H9 (cell line): ENCODE measurements around the gene ADCY1. TPM values are rescaled to one million over a fixed set of nuclear protein-coding genes. Genes with fewer than 3 reads are reported as not detected.
A peak's percentile ranks its signal among the peaks of the same experiment; 100 is the strongest.

Source experiments
- DNase-seq: peaks from one replicate; pipeline ENCODE4 v3.0.0-alpha.2; 2017
- H2AFZ ChIP-seq: one replicate; pipeline ENCODE4 v1.6.1; 2013; ENCODE audit warnings: mild to moderate bottlenecking, low read length, control low read depth, moderate library complexity
- H2AK5ac ChIP-seq: 2 replicates; pipeline ENCODE4 v1.6.1; 2013; ENCODE audit warnings: low read length, control low read depth, mixed read lengths; ENCODE audit not compliant: insufficient read length
- H2BK120ac ChIP-seq: one replicate; pipeline ENCODE4 v1.6.1; 2013; ENCODE audit warnings: low read depth, mild to moderate bottlenecking, low read length, control low read depth, inconsistent platforms; ENCODE audit not compliant: poor library complexity, severe bottlenecking
- H2BK12ac ChIP-seq: 2 replicates; pipeline ENCODE4 v1.6.1; 2013; ENCODE audit warnings: low read length, control low read depth, mixed read lengths, low read depth; ENCODE audit not compliant: insufficient read length
- H2BK15ac ChIP-seq: 2 replicates; pipeline ENCODE4 v1.6.1; 2013; ENCODE audit warnings: low read depth, low read length, control low read depth
- H2BK20ac ChIP-seq: one replicate; pipeline ENCODE4 v1.6.1; 2013; ENCODE audit warnings: low read depth, mild to moderate bottlenecking, low read length, control low read depth, inconsistent platforms; ENCODE audit not compliant: poor library complexity, severe bottlenecking
- H2BK5ac ChIP-seq: 2 replicates; pipeline ENCODE4 v1.6.1; 2013; ENCODE audit warnings: low read length, control low read depth, mixed read lengths; ENCODE audit not compliant: insufficient read length
- H3K14ac ChIP-seq: 2 replicates; pipeline ENCODE4 v1.6.1; 2013; ENCODE audit warnings: low read length, control low read depth; ENCODE audit not compliant: insufficient read depth
- H3K18ac ChIP-seq: 2 replicates; pipeline ENCODE4 v1.6.1; 2013; ENCODE audit warnings: low read depth, mild to moderate bottlenecking, mixed read lengths, low read length, control low read depth; ENCODE audit not compliant: insufficient read length
- H3K23ac ChIP-seq: 2 replicates; pipeline ENCODE4 v1.6.1; 2013; ENCODE audit warnings: low read length, control low read depth, mixed read lengths, low read depth; ENCODE audit not compliant: insufficient read length
- H3K23me2 ChIP-seq: 2 replicates; pipeline ENCODE4 v1.6.1; 2013; ENCODE audit warnings: low read depth, mild to moderate bottlenecking, mixed read lengths, low read length, control low read depth; ENCODE audit not compliant: insufficient read length, poor library complexity, severe bottlenecking
- H3K27ac ChIP-seq: 2 replicates; pipeline ENCODE4 v1.5.1; 2013; ENCODE audit warnings: low read length, control low read depth, mixed read lengths, low read depth; ENCODE audit not compliant: insufficient read length
- H3K27me3 ChIP-seq: 2 replicates; pipeline ENCODE4 v1.6.1; 2013; ENCODE audit warnings: low read length, control low read depth, inconsistent platforms; ENCODE audit not compliant: insufficient read depth
- H3K4ac ChIP-seq: 2 replicates; pipeline ENCODE4 v1.6.1; 2013; ENCODE audit warnings: low read depth, mild to moderate bottlenecking, control low read depth, inconsistent platforms, low read length, moderate library complexity
- H3K4me1 ChIP-seq: 2 replicates; pipeline ENCODE4 v1.6.1; 2013; ENCODE audit warnings: low read length, control low read depth, inconsistent platforms; ENCODE audit not compliant: insufficient read depth
- H3K4me2 ChIP-seq: 2 replicates; pipeline ENCODE4 v1.6.1; 2013; ENCODE audit warnings: low read length, control low read depth, mixed read lengths; ENCODE audit not compliant: insufficient read length, insufficient read depth
- H3K56ac ChIP-seq: 2 replicates; pipeline ENCODE4 v1.6.1; 2013; ENCODE audit warnings: low read depth, mild to moderate bottlenecking, mixed read lengths, low read length, control low read depth; ENCODE audit not compliant: insufficient read length
- H3K79me1 ChIP-seq: 2 replicates; pipeline ENCODE4 v1.6.1; 2013; ENCODE audit warnings: low read depth, mild to moderate bottlenecking, moderate library complexity, low read length, control low read depth, inconsistent platforms; ENCODE audit not compliant: insufficient read depth, poor library complexity, severe bottlenecking
- H3K79me2 ChIP-seq: 2 replicates; pipeline ENCODE4 v1.6.1; 2013; ENCODE audit warnings: low read length, control low read depth, inconsistent platforms; ENCODE audit not compliant: insufficient read depth
- H3K9ac ChIP-seq: 2 replicates; pipeline ENCODE4 v1.6.1; 2013; ENCODE audit warnings: low read length, control low read depth, mixed read lengths; ENCODE audit not compliant: insufficient read length; ENCODE audit errors: extremely low read depth
- H3K9me3 ChIP-seq: one replicate; pipeline ENCODE4 v1.6.1; 2013; ENCODE audit warnings: low read depth, low read length, inconsistent platforms; ENCODE audit not compliant: control insufficient read depth
- H3T11ph ChIP-seq: one replicate; pipeline ENCODE4 v1.6.1; 2013; ENCODE audit warnings: mild to moderate bottlenecking, low read length, control low read depth, inconsistent platforms
- H4K20me1 ChIP-seq: one replicate; pipeline ENCODE4 v1.6.1; 2013; ENCODE audit not compliant: control insufficient read depth, insufficient read length, insufficient read depth
- H4K5ac ChIP-seq: 2 replicates; pipeline ENCODE4 v1.6.1; 2013; ENCODE audit warnings: low read depth, mild to moderate bottlenecking, mixed read lengths, low read length, control low read depth; ENCODE audit not compliant: insufficient read length
- H4K8ac ChIP-seq: replicated peaks from 2 replicates; pipeline ENCODE4 v1.6.1; 2013; ENCODE audit warnings: low read length, control low read depth, mixed read lengths, low read depth; ENCODE audit not compliant: insufficient read length
- H4K91ac ChIP-seq: 2 replicates; pipeline ENCODE4 v1.6.1; 2013; ENCODE audit warnings: low read depth, mild to moderate bottlenecking, moderate library complexity, mixed read lengths, low read length, control low read depth; ENCODE audit not compliant: insufficient read length
- H3K27ac Mint-ChIP-seq, 3 experiments: 2 replicates in 2 of 3; 3 replicates in 1 of 3; pipeline ENCODE4 v1.8.0; 2020 to 2021; ENCODE audit warnings: mixed read lengths in 3 of 3, mild to moderate bottlenecking in 1 of 3, moderate library complexity in 1 of 3
- H3K27me3 Mint-ChIP-seq: 2 replicates; pipeline ENCODE4 v1.8.0; 2021; ENCODE audit warnings: low read depth, mild to moderate bottlenecking, moderate library complexity, mixed read lengths
- H3K36me3 Mint-ChIP-seq, 3 experiments: 2 replicates in 2 of 3; 3 replicates in 1 of 3; pipeline ENCODE4 v1.8.0; 2020 to 2021; ENCODE audit warnings: low read depth in 3 of 3, mixed read lengths in 3 of 3; ENCODE audit not compliant: insufficient read depth in 1 of 3
- H3K4me1 Mint-ChIP-seq, 2 experiments: 2 replicates each; pipeline ENCODE4 v1.8.0; 2020; ENCODE audit warnings: mixed read lengths in 2 of 2
- H3K4me3 Mint-ChIP-seq, 2 experiments: 2 replicates in 1 of 2; 3 replicates in 1 of 2; pipeline ENCODE4 v1.8.0; 2020 to 2021; ENCODE audit warnings: mild to moderate bottlenecking in 2 of 2, mixed read lengths in 2 of 2, moderate library complexity in 1 of 2
- H3K9me3 Mint-ChIP-seq, 2 experiments: 2 replicates in 1 of 2; 3 replicates in 1 of 2; pipeline ENCODE4 v1.8.0; 2020; ENCODE audit warnings: mild to moderate bottlenecking in 2 of 2, mixed read lengths in 2 of 2, moderate library complexity in 1 of 2
- CTCF ChIP-seq: fragments of 200-600 bp; sonication (generic); conservative IDR thresholded peaks from 3 replicates; pipeline ENCODE4 v1.8.0; 2021; ENCODE audit warnings: antibody characterized with exemption, mild to moderate bottlenecking
- WGBS: extraction: QIAGEN DNeasy Blood & Tissue Kit; methylation state at CpG from one replicate; pipeline ENCODE4 v1.1.7; 2013; ENCODE audit warnings: missing lambda C conversion rate, low lambda C conversion rate, mixed read lengths; ENCODE audit not compliant: insufficient read length; ENCODE audit errors: extremely low coverage; 5-methylcytosine and 5-hydroxymethylcytosine counted together
- total RNA-seq: library from RNA; stranded (reverse); gene quantifications from 2 replicates; pipeline ENCODE4 v1.2.1, GENCODE V29; 2021

The ADCY1 gene
- total RNA-seq, 1 experiment from 2014 or later, result 21.6 TPM

GRCh38 chr7:45656431-45656830 is 82.3 kb downstream of the ADCY1 start:
- Mint-ChIP-seq H3K36me3 (peaks cover 0 to 12% (median 3%) of the 10 kb centered on the region in 3 experiments; a peak in 5 of 7 replicates), H3K4me1 (0 out of 4 replicates have a peak, but pooled peaks cover 0 to 4% of the 10 kb centered on the region in 2 experiments), H3K27ac (peak overlapping the region in 1 of 3 experiments; percentile 94; a peak in 2 of 7 replicates), H3K27me3 (no peaks in the 10 kb centered on the region; the same call in 1 of the 2 replicates), H3K9me3 (no peaks in the 10 kb centered on the region; a peak in 1 of 5 replicates), H3K4me3 (no peak overlapping the region)
- no peak overlapping the region for H3K14ac ChIP-seq
- no peak overlapping the region for H4K5ac ChIP-seq
- H3K23me2 ChIP-seq, result no peaks in the 10 kb centered on the region
- no peak overlapping the region for H3K56ac ChIP-seq
- H2BK20ac ChIP-seq, result no peak overlapping the region
- no peak overlapping the region for H3K23ac ChIP-seq
- H2BK120ac ChIP-seq, result no peak overlapping the region
- no peaks in the 10 kb centered on the region for H3K79me2 ChIP-seq
- H3T11ph ChIP-seq, result no peak overlapping the region
- H3K4me2 ChIP-seq, result no peak overlapping the region
- H3K27me3 ChIP-seq, result no peaks in the 10 kb centered on the region
- no peak overlapping the region for H3K4ac ChIP-seq
- H4K20me1 ChIP-seq, result no peaks in the 10 kb centered on the region
- no peaks in the 10 kb centered on the region for H3K9me3 ChIP-seq
- no peak overlapping the region for H2BK15ac ChIP-seq
- no CpG with 5 or more reads among the region's 2 CpGs for WGBS
- no peaks in the 10 kb centered on the region for H3K4me1 ChIP-seq
- H3K27ac ChIP-seq, result no peak overlapping the region
- H2BK5ac ChIP-seq, result no peak overlapping the region
- H4K8ac ChIP-seq, result no peak overlapping the region
- no peak overlapping the region for H2BK12ac ChIP-seq
- H3K18ac ChIP-seq, result no peak overlapping the region
- TF ChIP-seq CTCF, result no peak
- H3K9ac ChIP-seq, result no peak overlapping the region
- H2AK5ac ChIP-seq, result no peak overlapping the region
- DNase-seq, result no peak
- no peak overlapping the region for H2AFZ ChIP-seq
- H3K79me1 ChIP-seq, result no peaks in the 10 kb centered on the region
- no peak overlapping the region for H4K91ac ChIP-seq
